K562 (cell line): ENCODE measurements around the gene IGSF3. TPM values are rescaled to one million over a fixed set of nuclear protein-coding genes. Genes with fewer than 3 reads are reported as not detected.
A peak's percentile ranks its signal among the peaks of the same experiment; 100 is the strongest.
"Not testable (repeated sequence)": the region's sequence is repeated elsewhere in the genome, so short reads cannot be mapped to it uniquely, and the experiment has no call there.

ENCODE experiments used
- ATAC-seq: fragments of 200-7000 bp; cut with Tn5 transposase; 3 replicates; pipeline ENCODE4 v1.9.1; 2020; ENCODE audit warnings: moderate library complexity
- BruUV-seq: library from RNA; stranded (reverse); fragments of 400-500 nt; replicated peaks from 2 replicates; lab custom pipeline; 2021; lab: Mats Ljungman, UMichigan
- CTCF ChIA-PET: fragments of 300-600 bp; formaldehyde crosslinking; extraction: SDS; loops from one replicate; lab custom pipeline; 2021; ENCODE audit warnings: low intra/inter-chr PET ratio; lab: Yijun Ruan, JAX
- POLR2A ChIA-PET: fragments of 300-600, 350-650 bp; sonication (Branson Sonifier 250); formaldehyde crosslinking; extraction: SDS; loops from one replicate; lab custom pipeline; 2021; ENCODE audit warnings: antibody characterized with exemption, inconsistent platforms; lab: Yijun Ruan, JAX
- DNase-seq, 4 experiments: peaks; one replicate each; pipeline versions ENCODE4 v3.0.0 to v3.0.0-alpha.2; 2011 to 2018; ENCODE audit warnings: low spot score in 3 of 4, mixed read lengths in 3 of 4; ENCODE audit errors: extremely low read depth in 1 of 4
- FAIRE-seq: peaks from 2 replicates; lab custom pipeline; 2011; peaks lifted over from hg19 to GRCh38; lab: Jason Lieb, UNC
- H2AFZ ChIP-seq: 2 replicates; pipeline ENCODE4 v1.6.0; 2011; ENCODE audit warnings: low read depth, low read length, control low read depth, inconsistent platforms
- H3K27ac ChIP-seq: fragments of 200-600 bp; 3 replicates; pipeline ENCODE4 v1.8.0; 2011; ENCODE audit warnings: low read depth, mild to moderate bottlenecking, control low read depth, inconsistent platforms, low read length, moderate library complexity, mixed read lengths; ENCODE audit errors: extremely low read depth
- H3K27me3 ChIP-seq, 2 experiments: fragments of 300-600 bp in 1 of 2; 2 replicates in 1 of 2; 3 replicates in 1 of 2; pipeline versions ENCODE4 v1.6.0 to v1.8.0; 2011; ENCODE audit warnings: inconsistent platforms in 2 of 2, low read length in 2 of 2, mild to moderate bottlenecking in 1 of 2, mixed read lengths in 1 of 2, moderate library complexity in 1 of 2; ENCODE audit not compliant: control insufficient read depth in 2 of 2, insufficient read depth in 2 of 2
- H3K36me3 ChIP-seq: fragments of 300-600 bp; 3 replicates; pipeline ENCODE4 v1.8.0; 2011; ENCODE audit warnings: mild to moderate bottlenecking, low read length, inconsistent platforms; ENCODE audit not compliant: control insufficient read depth, insufficient read depth
- H3K4me1 ChIP-seq, 2 experiments: fragments of 200-600 bp in 1 of 2; replicated peaks in 1 of 2; 2 replicates in 1 of 2; 3 replicates in 1 of 2; pipeline versions ENCODE4 v1.5.1 to v1.8.0; 2011; ENCODE audit warnings: inconsistent platforms in 2 of 2, low read length in 2 of 2, mild to moderate bottlenecking in 1 of 2, mixed read lengths in 1 of 2, moderate library complexity in 1 of 2; ENCODE audit not compliant: control insufficient read depth in 2 of 2, insufficient read depth in 2 of 2
- H3K4me2 ChIP-seq: 2 replicates; pipeline ENCODE4 v1.6.1; 2011; ENCODE audit warnings: low read length, control low read depth, inconsistent platforms, mixed read lengths; ENCODE audit not compliant: insufficient read depth
- H3K4me3 ChIP-seq: fragments of 200-600 bp; sonication (generic), shearing (Covaris generic); 2 replicates; pipeline ENCODE4 v1.5.1; 2016; ENCODE audit warnings: control low read depth, inconsistent platforms
- H3K79me2 ChIP-seq: fragments of 200-600 bp; 3 replicates; pipeline ENCODE4 v1.8.0; 2011; ENCODE audit warnings: low read length, inconsistent platforms; ENCODE audit not compliant: control insufficient read depth, insufficient read depth
- H3K9ac ChIP-seq, 2 experiments: 2 replicates each; pipeline versions ENCODE4 v1.6.0 to v1.6.1; 2011; ENCODE audit warnings: low read depth in 2 of 2, low read length in 2 of 2, control low read depth in 1 of 2, inconsistent platforms in 1 of 2, mild to moderate bottlenecking in 1 of 2, mixed read lengths in 1 of 2; ENCODE audit not compliant: insufficient read depth in 1 of 2
- H3K9me1 ChIP-seq: one replicate; pipeline ENCODE4 v1.6.0; 2011; ENCODE audit warnings: inconsistent platforms, mild to moderate bottlenecking, low read length, moderate library complexity; ENCODE audit not compliant: control insufficient read depth, insufficient read depth
- H3K9me3 ChIP-seq: replicated peaks from 2 replicates; pipeline ENCODE4 v1.5.1; 2011; ENCODE audit warnings: low read depth, low read length, inconsistent platforms; ENCODE audit not compliant: control insufficient read depth, insufficient read depth
- H4K20me1 ChIP-seq: replicated peaks from 2 replicates; pipeline ENCODE4 v1.6.1; 2011; ENCODE audit warnings: low read length, inconsistent platforms, mixed read lengths; ENCODE audit not compliant: control insufficient read depth, insufficient read depth
- RFX1 ChIP-seq: fragments of 450-650 bp; IDR thresholded peaks from 2 replicates; pipeline ENCODE4 v1.6.1; 2016; ENCODE audit warnings: mild to moderate bottlenecking, moderate library complexity
- WGBS: fragments of 100-300 bp; shearing (Covaris generic); methylation state at CpG from one replicate; pipeline ENCODE4 v1.1.6; 2016; ENCODE audit warnings: low coverage, mixed read lengths; ENCODE audit not compliant: insufficient coverage; ENCODE audit errors: missing lambda C conversion rate; 5-methylcytosine and 5-hydroxymethylcytosine counted together
- in situ Hi-C: fragments of 300-500 bp; cut with MboI; formaldehyde crosslinking; loops from 4 replicates; pipeline ENCODE4 v1.15.0; 2018; ENCODE audit warnings: inconsistent platforms, mixed read lengths
- intact Hi-C: fragments of 100-400 bp; cut with micrococcal nuclease; formaldehyde crosslinking; loops from 2 replicates; pipeline ENCODE4 v1.14.2; 2022
- polyA plus RNA-seq, 8 experiments: library from polyadenylated mRNA; depleted of rRNA in 4 of 8; stranded (reverse) in 5 of 8; unstranded in 3 of 8; fragments of >200 nt; fragmentation: Nextera tagmentation in 2 of 8; fragmentation: Illumina TruSeq in 1 of 8; extraction: Ambion mirVana in 2 of 8; extraction: Trizol in 1 of 8; gene quantifications; 2 replicates each; pipeline versions ENCODE4 v1.2.1 to v1.2.3, GENCODE V29; 2011 to 2014; ENCODE audit warnings: inconsistent platforms in 1 of 8, missing spikeins in 1 of 8
- total RNA-seq, 7 experiments: library from RNA; depleted of rRNA in 6 of 7; stranded (reverse); fragments of >200 nt in 6 of 7; fragmentation: Illumina TruSeq in 2 of 7; extraction: Trizol in 2 of 7; gene quantifications; 2 replicates each; pipeline versions ENCODE4 v1.2.1 to v1.2.3, GENCODE V29; 2011 to 2021; ENCODE audit warnings: low replicate concordance in 1 of 7

IGSF3 gene
- total and polyA plus RNA-seq, 9 of the 15 experiments (the other 6 are each of a cell fraction or from before 2014, with no cell fraction given), result 1.1 to 15.0 (median 8.3) TPM

DNA sequence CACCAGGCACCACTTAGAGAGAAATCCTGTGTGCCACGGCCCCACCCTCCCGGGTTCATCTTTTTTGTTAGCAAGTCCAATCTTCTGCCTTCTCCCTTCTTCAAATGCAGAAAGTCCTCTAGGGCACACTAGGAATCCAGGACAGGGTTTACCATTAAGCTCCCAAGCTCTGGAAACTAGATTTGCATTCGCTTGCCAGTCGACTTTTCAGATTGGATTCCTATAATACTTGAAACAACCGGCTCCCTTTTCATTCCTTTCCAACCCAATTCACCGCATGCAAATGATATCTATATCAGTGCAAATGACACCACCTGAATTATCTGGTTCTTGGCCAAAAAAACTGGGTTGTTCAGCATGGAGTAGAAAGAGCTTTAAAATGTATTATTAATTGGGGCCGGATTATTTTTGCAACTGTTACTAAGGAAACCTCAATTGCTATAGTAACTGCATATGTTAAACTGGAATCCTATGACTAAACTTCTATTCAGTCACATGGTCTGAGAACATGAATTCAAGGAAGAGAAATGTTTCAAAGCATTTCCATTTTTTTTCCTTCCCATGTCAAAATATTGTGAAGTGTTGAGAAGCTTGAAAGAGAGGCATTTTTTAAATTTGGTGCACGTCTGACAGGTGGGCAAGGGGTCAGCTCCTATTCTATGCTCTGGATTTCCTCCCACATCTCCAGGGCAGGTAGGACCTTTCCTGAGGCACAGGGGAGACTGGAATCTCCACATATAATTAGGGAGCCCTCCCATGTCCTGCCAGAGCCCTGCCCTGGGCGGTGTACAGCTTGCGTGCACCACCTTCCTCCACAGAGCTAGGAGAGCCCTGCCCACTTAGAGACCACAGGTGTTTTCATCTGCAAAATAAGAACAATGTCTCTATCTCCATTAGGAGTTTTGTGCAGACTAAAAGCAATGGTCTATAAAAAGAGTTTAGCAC is 76.3 kb downstream of the IGSF3 start:
- H4K20me1 ChIP-seq, FAIRE-seq, H3K9me3 ChIP-seq, BruUV-seq, H2AFZ ChIP-seq, H3K27ac ChIP-seq, DNase-seq, H3K27me3 ChIP-seq, H3K9ac ChIP-seq, H3K4me2 ChIP-seq, H3K36me3 ChIP-seq, H3K4me3 ChIP-seq, H3K4me1 ChIP-seq, ATAC-seq, in situ Hi-C loops, H3K79me2 ChIP-seq, H3K9me1 ChIP-seq, POLR2A ChIA-PET, CTCF ChIA-PET: not testable (repeated sequence)
- intact Hi-C loops, result loop anchor here (10.0 kb wide), 1 partner anchor 456 kb away; no protein-coding TSS in a partner anchor
- 45% methylated on average over 2 of the region's 10 CpGs for WGBS
- TF ChIP-seq RFX1, result peak; percentile 56; the same call in 1 of the 2 replicates

GRCh38 chr1:116590359-116591005 is 77.1 kb downstream of the IGSF3 start:
- H4K20me1 ChIP-seq, CTCF ChIA-PET, H3K4me1 ChIP-seq, H3K4me3 ChIP-seq, POLR2A ChIA-PET, H3K9me3 ChIP-seq, DNase-seq, H3K79me2 ChIP-seq, ATAC-seq, H3K9ac ChIP-seq, FAIRE-seq, H3K36me3 ChIP-seq, H3K27ac ChIP-seq, H2AFZ ChIP-seq, in situ Hi-C loops, H3K27me3 ChIP-seq, BruUV-seq, H3K4me2 ChIP-seq, H3K9me1 ChIP-seq: not testable (repeated sequence)
- WGBS, result 85% methylated on average over 5 of the region's 6 CpGs
- intact Hi-C loops, result loop anchor here (10.0 kb wide), 1 partner anchor 456 kb away; no protein-coding TSS in a partner anchor
